Measurements from ENCODE around the gene CADPS.

The CADPS gene

GRCh38 chr3:62874711-62875557, at the start of gene CADPS:
CADPS (minus strand) TSS chr3:62875416; CDS start chr3:62875029, 387 bp downstream.
- DNase-seq: no peak

GRCh38 chr3:62923066-62923465, 47.9 kb upstream of the CADPS start:
- DNase-seq: no peak

- no peak for DNase-seq
These were observed 47.1 kb upstream of the CADPS start for GRCh38 chr3:62922326-62922725.

GRCh38 chr3:62920466-62920784, 45.2 kb upstream of the CADPS start:
- DNase-seq: no peak

GRCh38 chr3:62919784-62920465, 44.7 kb upstream of the CADPS start:
- DNase-seq: no peak

- DNase-seq: no peak
These were observed 43.6 kb upstream of the CADPS start for GRCh38 chr3:62918777-62919176.

GRCh38 chr3:62918131-62918530, 42.9 kb upstream of the CADPS start:
- no peak for DNase-seq

- DNase-seq: no peak
These were observed 36.3 kb upstream of the CADPS start for GRCh38 chr3:62911526-62911925.

- no peak for DNase-seq
These were observed 30.1 kb upstream of the CADPS start for GRCh38 chr3:62905331-62905730.

- no peak for DNase-seq
These were observed 23.6 kb upstream of the CADPS start for GRCh38 chr3:62898530-62899496.

GRCh38 chr3:62895901-62896300, 20.7 kb upstream of the CADPS start:
- DNase-seq: no peak

GRCh38 chr3:62892951-62893350, 17.7 kb upstream of the CADPS start:
- no peak for DNase-seq

GRCh38 chr3:62892045-62892444, 16.8 kb upstream of the CADPS start:
- DNase-seq: no peak

- no peak for DNase-seq
These were observed 13.6 kb upstream of the CADPS start for GRCh38 chr3:62888778-62889177.

GRCh38 chr3:62888180-62888579, 13.0 kb upstream of the CADPS start:
- no peak for DNase-seq

GRCh38 chr3:62885136-62885535, 9.9 kb upstream of the CADPS start:
- no peak for DNase-seq

GRCh38 chr3:62884096-62884870, 9.1 kb upstream of the CADPS start:
- DNase-seq: no peak

GRCh38 chr3:62882676-62883200, 7.5 kb upstream of the CADPS start:
- no peak for DNase-seq

- no peak for DNase-seq
These were observed 848 bp upstream of the CADPS start for GRCh38 chr3:62876064-62876463.

GRCh38 chr3:62875558-62876002, 364 bp upstream of the CADPS start:
- DNase-seq: no peak

GRCh38 chr3:62873761-62874710, 1.2 kb downstream of the CADPS start:
- no peak for DNase-seq

Data from stimulated activated CD4-positive, alpha-beta T cell treated with anti-CD3 and anti-CD28 coated beads, Interleukin-4, amount 100 ng/mL, for 1 hour (primary cell).